Aorta (tissue), 5 donors: ENCODE data around the gene VPREB3. TPM values are rescaled to one million over a fixed set of nuclear protein-coding genes. Genes with fewer than 3 reads are reported as not detected.

Experiments
- ATAC-seq: fragments of 200-7000 bp; cut with Tn5 transposase; one replicate; pipeline ENCODE4 v1.9.1; 2022; ENCODE audit warnings: moderate library complexity; ENCODE audit not compliant: low FRiP score
- DNase-seq, 2 donors: peaks; one replicate each; pipeline ENCODE4 v3.0.0-alpha.2; 2020
- H3K27ac ChIP-seq, 2 donors: one replicate each; pipeline ENCODE4 v1.5.1; 2013; ENCODE audit warnings: low read length in 2 of 2, mild to moderate bottlenecking in 2 of 2, moderate library complexity in 2 of 2, control low read depth in 1 of 2, inconsistent platforms in 1 of 2, low read depth in 1 of 2
- H3K27me3 ChIP-seq, 2 donors: one replicate each; pipeline ENCODE4 v1.6.1; 2013; ENCODE audit warnings: control low read depth in 1 of 2, low read length in 1 of 2, mild to moderate bottlenecking in 1 of 2, moderate library complexity in 1 of 2; ENCODE audit not compliant: insufficient read depth in 2 of 2, control insufficient read depth in 1 of 2
- H3K36me3 ChIP-seq, 2 donors: one replicate each; pipeline ENCODE4 v1.6.1; 2013; ENCODE audit warnings: control low read depth in 1 of 2, low read length in 1 of 2, mild to moderate bottlenecking in 1 of 2; ENCODE audit not compliant: insufficient read depth in 2 of 2, control insufficient read depth in 1 of 2
- H3K4me1 ChIP-seq, 2 donors: one replicate each; pipeline ENCODE4 v1.6.1; 2013; ENCODE audit warnings: low read length in 2 of 2, control low read depth in 1 of 2, mild to moderate bottlenecking in 1 of 2, moderate library complexity in 1 of 2; ENCODE audit not compliant: insufficient read depth in 2 of 2, control insufficient read depth in 1 of 2
- H3K4me3 ChIP-seq, 2 donors: one replicate each; pipeline ENCODE4 v1.5.1; 2013; ENCODE audit warnings: low read length in 2 of 2, control low read depth in 1 of 2, mild to moderate bottlenecking in 1 of 2
- H3K9me3 ChIP-seq: one replicate; pipeline ENCODE4 v1.6.1; 2013; ENCODE audit warnings: mild to moderate bottlenecking, low read length; ENCODE audit not compliant: control insufficient read depth
- WGBS, 2 donors: extraction: QIAGEN DNeasy Blood & Tissue Kit; methylation state at CpG; one replicate each; pipeline ENCODE4 v1.1.7; 2013; 5-methylcytosine and 5-hydroxymethylcytosine counted together
- intact Hi-C, 2 donors: fragments of 100-400 bp; cut with DNase I; formaldehyde crosslinking; loops; one replicate each; pipeline versions ENCODE4 v1.14.2 to v1.15.0; 2022
- long read RNA-seq, 2 donors: library from polyadenylated mRNA; unstranded; transcript quantifications; one replicate each; pipeline ENCODE4 v2.0.0, GENCODE V29; 2020 to 2021
- polyA plus RNA-seq, 2 donors: library from polyadenylated mRNA; stranded (reverse); fragments of 200-250 nt; gene quantifications; one replicate each; pipeline ENCODE4 v1.2.3, GENCODE V29; 2013
- total RNA-seq, 2 donors: library from RNA; stranded (reverse); fragmentation: NEBNext Ultra II Directional; extraction: Animal tissue kit (Norgen Biotek cat#: 25700); gene quantifications; one replicate each; pipeline ENCODE4 v1.2.1, GENCODE V29; 2021
- donor health status: healthy with polysubstance abuse.
- donor health status: Bipolar disorder and iron deficiency.
- donor health status: DM: no; HTN: no; CAD: no.
- donor health status: DM: no; HTN: no; CAD: no.
- donor health status: DM: yes; HTN: yes; CAD: no.

Gene VPREB3
- total RNA-seq (under 1 TPM in 1 of 2 donors, not detected in 1; 0.69 TPM), polyA plus RNA-seq (not detected)
- long read RNA-seq, donor 1 = 0 reads
- long read RNA-seq, donor 2 = 0 reads

- DNase-seq (no peak), ATAC-seq (no peak)
- H3K4me1 ChIP-seq = no peaks in the 10 kb centered on the region
- WGBS, 2 donors = 86 to 87% methylated on average over 14 of the region's 14 CpGs
- no peak within 1 kb of the TSS for H3K27ac ChIP-seq
- intact Hi-C loops = no loop called here
- H3K9me3 ChIP-seq = no peaks in the 10 kb centered on the region
- H3K36me3 ChIP-seq = no peaks in the 10 kb centered on the region
- no peak within 1 kb of the TSS for H3K4me3 ChIP-seq
- no peaks in the 10 kb centered on the region for H3K27me3 ChIP-seq
These were observed at the start of gene VPREB3 for GRCh38 chr22:23754220-23754919. TSS of gene VPREB3 (minus strand) at chr22:23754425. CDS start at chr22:23754363, 62 bp downstream.

- intact Hi-C loops = no loop called here
- H3K4me1 ChIP-seq = no peaks in the 10 kb centered on the region
- WGBS, 2 donors = 77 to 80% methylated on average over 21 of the region's 21 CpGs
- ATAC-seq (no peak), DNase-seq (peak in 1 of 2 donors; percentile 17)
- H3K9me3 ChIP-seq = no peaks in the 10 kb centered on the region
- no peak overlapping the region for H3K4me3 ChIP-seq
- H3K27me3 ChIP-seq = no peaks in the 10 kb centered on the region
- H3K27ac ChIP-seq = no peak overlapping the region
- peaks cover 4 to 23% of the 10 kb centered on the region in 2 donors for H3K36me3 ChIP-seq
These were observed 49.0 kb upstream of the VPREB3 start for GRCh38 chr22:23803001-23803819.

- intact Hi-C loops = no loop called here
These were observed 47.7 kb upstream of the VPREB3 start for GRCh38 chr22:23801886-23802377.

GRCh38 chr22:23801238-23801821 is 47.1 kb upstream of the VPREB3 start:
- WGBS, 2 donors = 86 to 88% methylated on average over 11 of the region's 11 CpGs
- intact Hi-C loops = no loop called here
- H3K9me3 ChIP-seq = no peaks in the 10 kb centered on the region

More at GRCh38 chr22:23801886-23802377, 47.7 kb upstream of the VPREB3 start:
- no peaks in the 10 kb centered on the region for H3K4me1 ChIP-seq
- WGBS, 2 donors = 84 to 92% methylated on average over 8 of the region's 8 CpGs
- H3K27me3 ChIP-seq = no peaks in the 10 kb centered on the region
- no peak overlapping the region for H3K4me3 ChIP-seq
- no peaks in the 10 kb centered on the region for H3K9me3 ChIP-seq
- H3K36me3 ChIP-seq = peaks cover 4 to 21% of the 10 kb centered on the region in 2 donors
- ATAC-seq (no peak), DNase-seq (peak in 1 of 2 donors; percentile 10)
- no peak overlapping the region for H3K27ac ChIP-seq

GRCh38 chr22:23800297-23801237 is 46.3 kb upstream of the VPREB3 start:
- Histone ChIP-seq H3K4me3 (no peak overlapping the region), H3K27me3 (no peaks in the 10 kb centered on the region), H3K27ac (no peak overlapping the region), H3K9me3 (no peaks in the 10 kb centered on the region), H3K36me3 (peaks cover 4 to 17% of the 10 kb centered on the region in 2 donors), H3K4me1 (no peaks in the 10 kb centered on the region)
- peak in 1 of 2 donors; percentile 24 for DNase-seq
- intact Hi-C loops = no loop called here
- no peak for ATAC-seq
- 92 to 94% methylated on average over 18 of the region's 18 CpGs for WGBS, 2 donors

More at GRCh38 chr22:23801238-23801821, 47.1 kb upstream of the VPREB3 start:
- Histone ChIP-seq H3K36me3 (peaks cover 4 to 20% of the 10 kb centered on the region in 2 donors), H3K27ac (no peak overlapping the region), H3K4me3 (no peak overlapping the region), H3K4me1 (no peaks in the 10 kb centered on the region), H3K27me3 (no peaks in the 10 kb centered on the region)
- DNase-seq (peak in 1 of 2 donors; percentile 32), ATAC-seq (no peak)

GRCh38 chr22:23796461-23796860 is 42.2 kb upstream of the VPREB3 start:
- DNase-seq (peak in 1 of 2 donors; percentile 17), ATAC-seq (no peak)
- intact Hi-C loops = no loop called here
- Histone ChIP-seq H3K4me1 (no peaks in the 10 kb centered on the region), H3K27me3 (no peaks in the 10 kb centered on the region), H3K27ac (no peak overlapping the region), H3K4me3 (no peak overlapping the region), H3K9me3 (no peaks in the 10 kb centered on the region), H3K36me3 (peaks cover 3 to 4% of the 10 kb centered on the region in 2 donors)
- WGBS, 2 donors = 47 to 63% methylated on average over 5 of the region's 5 CpGs

GRCh38 chr22:23793326-23793725 is 39.1 kb upstream of the VPREB3 start:
- DNase-seq = no peak

More at GRCh38 chr22:23793326-23793725, 39.1 kb upstream of the VPREB3 start:
- Histone ChIP-seq H3K4me3 (no peak overlapping the region), H3K27me3 (no peaks in the 10 kb centered on the region), H3K9me3 (no peaks in the 10 kb centered on the region), H3K36me3 (peaks cover 0 to 3% of the 10 kb centered on the region in 2 donors), H3K27ac (no peak overlapping the region), H3K4me1 (no peaks in the 10 kb centered on the region)
- no peak for ATAC-seq
- intact Hi-C loops = no loop called here
- 82 to 85% methylated on average over 8 of the region's 8 CpGs for WGBS, 2 donors
